GM11168 (cell line): ENCODE data around the gene UBE2D1.

ENCODE experiments used
- in situ Hi-C: fragments of 300-500 bp; cut with MboI; formaldehyde crosslinking; loops from one replicate; pipeline ENCODE4 v1.12.0; 2022; ENCODE audit warnings: low sequenced_read_pairs; ENCODE audit not compliant: unreplicated experiment

UBE2D1 gene

GRCh38 chr10:58335306-58336005, 650 bp downstream of the UBE2D1 start:
- in situ Hi-C loops, result no loop called here

- in situ Hi-C loops, result no loop called here
Measured at GRCh38 chr10:58336242-58336641, 1.4 kb downstream of the UBE2D1 start.

GRCh38 chr10:58341422-58341821, 6.6 kb downstream of the UBE2D1 start:
- in situ Hi-C loops, result no loop called here

- in situ Hi-C loops, result no loop called here
Measured at GRCh38 chr10:58341947-58342346, 7.1 kb downstream of the UBE2D1 start.

- in situ Hi-C loops, result no loop called here
Measured at GRCh38 chr10:58347967-58348366, 13.2 kb downstream of the UBE2D1 start.

- in situ Hi-C loops, result no loop called here
Measured at GRCh38 chr10:58348571-58349033, 13.8 kb downstream of the UBE2D1 start.

GRCh38 chr10:58350023-58350422, 15.2 kb downstream of the UBE2D1 start:
- in situ Hi-C loops, result no loop called here

- in situ Hi-C loops, result no loop called here
Measured at GRCh38 chr10:58350619-58351323, 16.0 kb downstream of the UBE2D1 start.

- in situ Hi-C loops, result no loop called here
Measured at GRCh38 chr10:58351616-58352578, 17.1 kb downstream of the UBE2D1 start.

- in situ Hi-C loops, result no loop called here
Measured at GRCh38 chr10:58352956-58353610, 18.3 kb downstream of the UBE2D1 start.

GRCh38 chr10:58356756-58357155, 21.9 kb downstream of the UBE2D1 start:
- in situ Hi-C loops, result no loop called here

GRCh38 chr10:58358314-58358933, 23.6 kb downstream of the UBE2D1 start:
- in situ Hi-C loops, result no loop called here

GRCh38 chr10:58358947-58359346, 24.1 kb downstream of the UBE2D1 start:
- in situ Hi-C loops, result no loop called here

GRCh38 chr10:58359541-58359940, 24.7 kb downstream of the UBE2D1 start:
- in situ Hi-C loops, result no loop called here

- in situ Hi-C loops, result no loop called here
Measured at GRCh38 chr10:58360412-58361004, 25.7 kb downstream of the UBE2D1 start.

GRCh38 chr10:58361353-58361752, 26.5 kb downstream of the UBE2D1 start:
- in situ Hi-C loops, result no loop called here

GRCh38 chr10:58362027-58362789, 27.4 kb downstream of the UBE2D1 start:
- in situ Hi-C loops, result no loop called here

- in situ Hi-C loops, result no loop called here
Measured at GRCh38 chr10:58367069-58367468, 32.3 kb downstream of the UBE2D1 start.

- in situ Hi-C loops, result no loop called here
Measured at GRCh38 chr10:58371473-58371872, 36.7 kb downstream of the UBE2D1 start.
